OCI-M2 (cell line): ENCODE measurements around the gene LEMD2.

Experiments used
- DNase-seq: peaks from one replicate; lab custom pipeline; 2025; ENCODE audit not compliant: unreplicated experiment; lab: John Stamatoyannopoulos, UW

Gene LEMD2

DNA sequence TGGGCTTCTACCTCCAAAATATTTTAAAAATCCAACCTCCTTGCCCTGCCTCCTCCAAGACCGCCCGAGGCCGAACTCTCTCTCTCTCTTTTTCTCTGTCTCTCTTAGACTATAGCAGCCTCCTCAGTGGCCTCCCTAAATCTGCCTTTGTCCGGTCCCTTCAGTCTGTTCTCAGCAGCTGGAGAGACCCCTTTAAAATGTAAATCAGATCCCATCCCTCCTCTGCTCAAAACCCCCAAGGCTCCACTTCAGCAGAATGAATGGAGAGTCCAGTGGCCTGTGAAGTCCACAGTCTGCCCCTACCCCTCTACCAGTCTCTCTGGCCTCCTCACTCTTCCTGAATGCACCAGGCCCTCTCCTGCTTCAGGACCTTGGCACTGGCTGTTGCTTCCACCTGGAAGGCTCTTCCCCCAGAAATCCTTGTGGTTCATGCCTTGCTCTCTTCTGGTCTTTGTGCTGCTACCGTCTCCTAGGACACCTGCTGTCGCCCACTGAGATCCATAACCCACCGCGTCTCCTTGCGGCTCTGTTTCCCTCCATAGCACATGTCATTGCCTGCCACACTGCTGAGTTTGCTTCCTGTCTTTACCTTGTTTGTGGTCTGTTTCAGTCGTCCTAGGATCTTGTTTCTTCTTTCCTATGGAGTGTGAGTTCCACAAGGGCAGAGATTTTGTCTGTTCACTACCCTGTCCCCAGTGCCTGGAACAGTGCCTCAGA is 8.9 kb upstream of the LEMD2 start:
- no peak for DNase-seq

DNA sequence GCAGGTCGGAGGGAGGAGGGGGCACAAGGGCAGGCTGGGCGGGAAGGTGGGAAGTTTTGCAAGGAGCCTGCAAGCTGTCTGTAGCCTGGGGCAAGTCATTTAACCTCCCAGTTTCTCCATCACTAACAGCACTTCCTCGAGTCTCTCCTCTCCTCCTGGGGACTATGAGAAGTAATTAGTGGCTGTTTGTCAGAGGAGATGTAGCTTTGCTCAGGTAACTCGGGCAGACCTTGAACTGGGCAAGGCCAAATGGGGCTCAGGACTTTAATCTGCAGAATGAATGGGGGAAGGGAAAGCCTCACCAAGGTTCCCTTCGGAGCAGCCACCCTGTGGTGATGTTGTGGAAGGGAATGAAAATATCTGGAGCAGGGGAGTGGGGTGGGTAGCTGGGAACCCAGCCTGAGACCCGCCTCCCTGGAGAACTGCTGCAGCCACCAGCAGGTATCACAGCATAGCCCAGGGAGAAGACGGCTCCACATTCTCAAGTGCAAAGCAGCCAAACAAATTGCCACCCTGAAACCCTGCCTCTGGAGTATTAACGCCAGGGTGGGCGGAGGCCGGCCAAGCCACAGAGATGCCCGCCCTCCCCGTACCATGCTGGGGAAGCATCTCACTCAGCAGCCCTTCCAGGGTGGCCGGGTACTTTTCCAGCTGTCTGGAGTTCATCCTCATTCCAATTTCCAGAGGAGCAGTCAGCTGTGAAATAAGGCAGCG is 6.1 kb upstream of the LEMD2 start:
- no peak for DNase-seq

DNA sequence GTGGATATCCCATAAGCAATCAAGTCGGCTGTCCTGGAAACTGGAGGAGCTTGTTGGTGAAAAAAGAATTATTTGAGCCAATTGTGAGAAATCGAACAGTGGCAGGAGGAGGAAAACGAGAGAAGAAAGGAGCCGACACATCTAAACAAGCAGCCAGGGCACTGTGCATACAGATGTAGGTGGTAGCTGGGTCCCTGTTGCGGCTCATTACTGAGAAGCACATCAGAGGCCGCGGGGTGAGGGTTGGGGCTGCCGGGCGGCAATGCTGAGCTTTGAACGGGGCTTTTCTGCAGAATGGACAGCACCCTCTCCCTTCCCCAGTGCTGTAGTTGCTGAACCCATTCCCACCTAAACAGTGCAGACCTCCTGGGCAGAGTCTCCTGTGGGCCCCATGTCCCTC is 4.1 kb upstream of the LEMD2 start:
- no peak for DNase-seq

DNA sequence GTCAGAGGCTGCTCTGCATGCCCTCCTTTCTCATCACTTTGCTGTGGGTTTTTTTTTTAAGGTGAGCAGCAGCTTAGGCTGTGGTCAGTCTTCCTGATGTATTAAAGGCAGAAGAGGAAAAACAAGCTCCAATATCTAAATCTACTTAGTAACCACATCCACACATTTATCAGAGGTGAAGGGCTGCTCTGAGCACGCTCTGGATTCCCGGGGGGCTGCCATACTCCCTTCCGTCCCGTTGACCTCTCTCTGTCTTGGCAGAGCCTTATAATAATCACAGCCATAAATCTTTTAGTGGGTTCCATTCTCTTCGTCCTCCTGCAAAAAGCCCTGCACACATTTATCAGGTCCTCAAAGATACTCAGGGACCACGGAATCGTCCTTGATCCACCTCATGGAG is 2.7 kb upstream of the LEMD2 start:
- DNase-seq = no peak

DNA sequence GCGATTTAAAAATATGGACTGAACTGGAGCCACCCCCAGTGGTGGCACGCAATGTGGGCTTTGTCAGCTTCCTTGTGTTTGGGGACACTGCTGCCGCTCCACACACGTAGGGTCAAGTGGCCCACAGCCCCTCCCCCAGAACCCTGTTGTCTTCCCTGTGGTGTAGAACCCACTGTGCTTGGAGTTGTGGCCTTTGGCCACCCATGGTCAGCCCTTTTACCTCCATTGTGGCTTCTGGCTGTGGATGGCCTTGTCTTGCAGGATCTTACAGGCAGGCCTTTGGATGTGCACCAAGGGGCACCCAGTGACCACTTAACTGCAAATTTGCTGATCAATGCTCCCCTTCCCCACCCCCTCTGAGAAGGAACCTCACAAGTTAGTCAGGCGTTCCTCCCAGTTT is 2.0 kb upstream of the LEMD2 start:
- no peak for DNase-seq

DNA sequence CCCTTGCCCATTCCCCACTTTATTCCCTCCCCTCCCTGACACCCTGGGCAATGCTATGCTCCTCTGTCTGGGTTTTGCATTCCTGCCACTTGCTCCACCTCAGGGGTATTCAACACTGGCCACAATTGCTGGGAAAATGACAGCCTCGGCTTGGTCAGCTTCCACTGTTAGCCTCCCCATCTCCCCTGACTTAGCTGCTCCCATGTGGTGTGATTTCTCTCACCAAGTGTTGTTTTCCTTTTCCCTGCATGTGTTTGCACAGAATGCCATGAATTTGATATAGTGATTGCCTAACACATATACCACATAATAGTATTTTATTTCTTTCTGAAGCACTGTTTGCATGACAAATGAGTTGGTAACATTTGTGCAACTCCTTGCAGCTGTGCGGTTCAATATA is 1.4 kb upstream of the LEMD2 start:
- DNase-seq = no peak

DNA sequence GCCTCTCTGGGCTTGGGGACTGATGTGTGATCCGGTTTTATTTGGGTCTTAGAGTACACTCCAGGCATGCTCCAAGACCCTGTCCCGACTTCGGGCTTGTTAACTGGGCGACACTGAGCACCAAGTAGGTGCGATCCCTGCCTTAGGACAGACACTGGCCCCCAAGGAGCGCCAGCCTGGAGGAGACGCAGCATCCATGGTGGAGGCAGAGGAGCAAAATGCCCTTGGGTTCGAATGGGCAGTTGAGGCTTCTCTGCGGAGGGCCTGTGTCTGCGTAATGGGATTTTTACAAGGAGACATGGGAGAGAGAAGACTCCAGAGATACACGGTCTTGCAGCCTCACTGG is 593 bp upstream of the LEMD2 start:
- no peak for DNase-seq

DNA sequence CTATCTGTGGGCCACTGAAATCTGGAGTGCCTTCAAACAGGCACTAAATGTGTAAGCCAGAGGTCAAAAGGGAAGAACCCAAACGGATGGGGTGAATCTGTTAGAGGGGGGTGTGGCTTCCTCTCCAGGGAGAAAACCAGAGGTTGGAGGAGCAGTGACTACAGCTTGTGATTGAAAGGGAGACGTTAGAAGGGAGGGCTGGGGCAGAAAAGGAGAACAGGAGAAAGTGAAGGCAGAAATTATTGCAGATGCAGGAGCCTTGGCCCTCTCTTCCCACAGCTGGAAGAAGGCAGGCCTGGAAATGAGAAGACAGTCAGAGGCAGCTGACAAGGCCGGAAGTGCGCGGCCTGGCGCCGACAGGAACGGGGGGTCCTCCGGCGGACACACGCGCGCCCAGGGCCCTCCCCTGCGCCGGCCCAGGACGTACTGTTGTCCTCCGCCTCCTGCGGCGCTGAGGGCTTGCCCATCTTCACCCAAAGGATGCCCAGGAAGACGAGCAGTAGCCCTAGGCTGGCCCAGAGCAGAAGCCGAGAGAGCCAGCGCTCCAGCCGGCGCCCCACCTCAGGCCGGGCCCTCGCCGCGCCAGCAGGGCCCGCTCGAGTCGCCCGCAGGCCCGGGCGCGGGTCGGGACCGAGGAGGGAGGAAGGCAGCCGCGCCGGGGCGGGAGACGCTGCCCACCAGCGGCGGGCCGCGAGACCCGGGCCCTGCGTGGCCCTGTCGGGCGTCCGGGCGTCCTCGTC is 806 bp downstream of the LEMD2 start:
- no peak for DNase-seq

DNA sequence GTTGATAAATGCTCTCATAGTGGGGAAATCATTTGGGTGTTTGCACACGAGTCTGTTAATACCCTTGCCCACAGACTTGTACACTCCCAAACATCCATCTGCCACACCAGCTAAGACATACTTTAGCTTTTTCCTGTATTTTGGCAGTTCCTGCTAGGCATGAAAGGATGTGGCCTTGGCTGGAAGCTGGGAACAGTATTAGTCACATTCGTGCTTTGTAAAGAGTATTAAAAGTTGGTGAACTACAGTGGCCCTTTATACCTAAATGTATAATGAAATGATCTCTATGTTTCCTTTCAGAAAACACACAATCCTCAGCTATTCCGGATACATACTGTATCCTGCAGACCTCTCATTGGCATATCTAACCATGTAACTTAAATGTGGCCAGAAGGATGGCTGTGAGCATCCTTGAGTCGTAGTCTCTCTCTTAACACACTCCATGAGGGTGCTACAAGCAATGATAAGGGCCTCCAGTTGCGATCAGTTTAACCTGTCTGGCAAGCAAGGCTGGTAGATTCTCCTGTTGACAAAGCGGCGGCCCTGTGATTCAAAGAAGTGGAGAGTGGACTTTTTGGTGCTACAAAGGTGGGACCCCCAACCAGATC is 1.5 kb downstream of the LEMD2 start:
- no peak for DNase-seq

DNA sequence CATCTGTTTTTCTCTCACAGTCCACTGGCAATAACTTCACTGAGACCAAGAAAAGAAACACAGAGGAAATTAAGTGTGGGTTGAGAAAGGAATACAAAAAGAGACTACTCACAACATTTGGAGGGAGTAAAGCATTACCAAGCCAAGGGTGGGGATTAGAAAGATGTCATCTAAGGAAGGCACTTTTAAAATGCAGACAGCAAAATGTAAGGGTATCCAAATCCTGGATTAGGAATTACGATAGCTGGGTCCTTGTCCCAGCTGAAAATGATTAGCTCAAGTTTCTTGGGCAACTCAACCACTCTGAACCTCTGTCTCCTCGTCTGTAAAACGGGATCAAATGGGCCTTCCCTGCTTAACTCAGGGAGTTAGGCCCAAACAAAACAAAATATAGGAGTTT is 2.2 kb downstream of the LEMD2 start:
- DNase-seq = no peak

DNA sequence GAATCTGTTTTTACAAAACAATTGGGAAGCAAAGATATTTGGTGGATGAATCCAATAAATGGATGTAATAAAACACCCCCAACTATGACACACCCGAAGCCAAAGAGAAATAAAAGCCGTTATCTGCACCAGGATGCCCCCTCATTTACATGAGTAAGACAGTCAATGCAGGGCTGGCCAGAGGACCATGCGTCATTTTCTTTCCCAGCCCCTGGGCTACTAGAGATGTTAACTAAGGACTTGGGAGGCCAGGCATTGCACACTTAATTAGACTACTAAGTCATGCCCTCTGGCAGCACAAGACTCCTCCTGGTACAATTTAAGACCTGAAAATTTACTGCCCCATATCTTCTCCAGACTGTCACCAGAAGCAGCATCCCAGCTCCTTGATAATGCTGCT is 3.2 kb downstream of the LEMD2 start:
- no peak for DNase-seq

DNA sequence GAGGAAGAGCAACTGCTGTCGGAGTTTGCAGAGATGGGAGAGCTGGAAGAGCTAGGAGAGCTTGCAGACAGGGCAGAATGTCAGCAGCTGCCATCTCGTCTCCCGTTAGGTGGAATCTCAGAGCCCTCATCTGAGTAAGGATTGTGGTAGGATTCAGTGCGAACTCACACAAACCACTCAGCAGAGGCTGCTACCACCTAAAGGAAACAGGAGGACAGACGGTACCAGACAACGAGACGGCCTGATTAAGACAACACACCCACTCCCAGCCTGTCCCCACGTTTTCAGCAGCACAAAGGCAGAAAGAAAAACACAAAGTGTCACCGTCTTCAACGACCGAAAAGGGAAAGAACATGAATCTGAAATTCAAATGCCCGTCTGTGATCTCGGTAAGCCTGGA is 4.1 kb downstream of the LEMD2 start:
- DNase-seq = no peak

DNA sequence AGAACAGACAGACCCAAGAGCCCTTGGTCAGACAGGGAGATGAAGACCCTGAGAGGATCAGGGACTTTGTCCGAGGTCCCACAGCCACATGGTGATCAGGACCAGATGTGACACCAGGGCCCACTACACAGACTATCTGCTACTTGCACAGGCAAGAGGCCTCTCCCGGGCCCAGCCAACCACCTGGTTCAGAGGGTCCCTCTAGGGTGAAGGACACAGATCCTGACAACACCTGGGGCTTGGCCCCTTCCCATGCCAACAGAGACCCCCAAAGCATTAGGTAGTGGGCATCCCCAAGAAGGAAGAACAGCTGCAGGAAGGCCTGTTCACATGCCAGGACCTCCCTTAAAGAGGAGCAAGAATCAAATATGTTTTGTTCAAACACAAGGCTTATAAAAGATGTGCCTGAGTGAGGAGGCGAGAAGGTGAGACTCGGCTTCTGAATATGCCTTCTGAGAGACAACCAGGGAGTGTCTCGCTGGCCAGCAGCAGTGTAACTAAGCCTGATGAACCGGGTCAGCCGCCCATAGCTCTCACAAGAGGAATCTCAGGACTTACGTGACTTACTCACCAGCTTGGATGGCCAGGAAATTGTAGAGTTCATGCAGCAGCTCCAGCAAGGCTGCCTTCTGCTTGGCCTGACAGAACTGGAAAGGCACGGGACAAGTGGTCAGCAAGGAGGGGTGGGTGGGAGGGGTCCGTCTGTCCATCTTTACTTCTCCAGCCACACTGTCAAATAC is 5.0 kb downstream of the LEMD2 start:
- DNase-seq = no peak

DNA sequence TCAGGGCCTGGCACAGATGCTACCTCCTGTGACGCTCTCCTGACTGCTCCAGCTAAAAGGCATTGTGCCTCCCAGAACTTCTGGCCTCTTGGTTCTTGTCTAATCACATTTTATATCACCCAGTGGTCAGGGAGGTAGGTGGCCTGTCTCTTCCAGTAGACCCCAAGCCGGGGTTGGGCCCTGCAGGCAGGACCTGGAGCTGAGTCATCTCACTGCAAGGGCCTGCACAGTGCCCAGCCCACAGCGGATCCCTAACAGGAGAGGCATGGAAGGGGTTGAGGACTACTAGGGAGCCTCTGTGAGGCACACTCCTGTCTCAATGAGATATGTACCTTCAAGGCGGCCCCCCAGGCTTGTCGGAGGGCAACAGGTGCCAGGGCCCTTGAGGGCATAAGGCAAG is 6.4 kb downstream of the LEMD2 start:
- no peak for DNase-seq

DNA sequence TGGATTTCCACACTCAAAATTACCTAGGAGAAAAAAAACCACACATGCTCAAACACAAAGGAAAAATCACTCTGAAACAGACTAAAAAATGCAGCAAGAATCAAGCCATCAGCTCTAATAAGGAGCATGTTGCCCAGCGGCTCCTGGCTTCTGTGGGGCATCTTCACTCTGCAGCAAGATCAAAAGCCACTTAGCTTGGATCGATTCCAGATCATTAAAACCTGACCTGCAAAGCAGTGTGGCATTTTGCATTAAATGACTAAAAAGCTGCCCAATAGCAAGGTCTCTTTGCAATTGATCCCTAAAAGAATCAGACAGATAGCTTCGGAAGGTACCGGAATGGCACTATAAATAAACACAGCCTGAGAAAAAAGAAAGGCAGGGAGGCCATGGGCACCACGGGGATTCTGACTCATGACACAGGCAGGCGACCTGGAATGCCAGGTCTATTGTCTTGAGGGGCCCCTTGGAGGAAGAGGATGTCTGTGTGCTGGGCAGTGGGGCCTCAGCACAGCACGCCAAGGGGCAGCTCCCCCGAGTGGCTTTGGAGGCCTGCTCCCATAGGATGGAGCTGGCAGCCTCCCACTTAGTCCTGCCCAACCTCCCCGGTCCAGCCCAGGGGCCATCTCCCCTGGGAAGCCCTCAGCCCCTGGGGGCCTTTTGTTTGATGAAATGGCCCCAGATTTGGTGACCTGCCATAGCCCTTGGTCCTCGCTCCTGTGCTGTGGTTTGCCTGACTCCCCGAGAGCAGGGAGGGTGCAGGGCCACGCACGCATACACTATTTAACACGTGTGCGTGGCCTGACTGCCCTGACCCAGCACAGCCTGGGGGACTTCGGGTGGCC is 7.6 kb downstream of the LEMD2 start:
- DNase-seq = no peak

DNA sequence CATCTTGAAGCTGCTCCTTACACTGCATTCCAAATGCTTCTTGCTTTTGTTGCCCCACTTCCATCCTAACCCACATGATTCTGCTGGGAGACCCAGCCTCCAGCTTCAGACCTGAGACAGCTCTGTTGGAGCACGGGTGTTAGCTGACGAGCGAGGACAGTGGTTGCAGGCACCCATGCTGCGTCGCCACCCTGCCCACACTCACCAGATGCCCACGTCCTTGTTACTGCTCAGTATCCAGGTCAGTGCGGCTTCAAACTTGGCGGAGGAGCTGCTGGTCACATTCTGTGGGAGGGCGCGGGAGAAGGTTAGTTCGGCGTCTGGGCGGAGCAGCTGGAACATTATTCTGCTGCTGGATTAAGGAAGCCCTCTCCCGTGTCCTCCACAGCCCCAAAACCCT is 9.0 kb downstream of the LEMD2 start:
- no peak for DNase-seq

DNA sequence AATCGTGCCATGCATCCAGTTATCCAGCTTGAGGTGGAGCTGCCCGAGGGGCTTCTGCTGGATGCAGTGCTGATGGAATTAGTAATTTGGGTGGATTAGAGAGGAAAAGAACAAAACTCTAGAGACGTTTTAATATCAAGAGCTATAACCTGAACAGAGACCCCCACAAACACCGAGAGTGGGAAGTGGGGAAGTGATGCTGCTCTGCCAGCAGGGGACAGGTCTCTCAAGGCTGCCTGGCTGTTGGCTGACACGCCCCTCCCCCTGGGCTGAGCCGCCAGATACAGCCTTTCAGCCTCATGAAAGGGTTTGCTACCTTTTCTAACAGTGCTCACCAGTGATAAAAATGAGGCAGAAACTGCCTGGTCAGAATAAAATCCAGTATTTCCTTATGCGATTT is 9.6 kb downstream of the LEMD2 start:
- no peak for DNase-seq

DNA sequence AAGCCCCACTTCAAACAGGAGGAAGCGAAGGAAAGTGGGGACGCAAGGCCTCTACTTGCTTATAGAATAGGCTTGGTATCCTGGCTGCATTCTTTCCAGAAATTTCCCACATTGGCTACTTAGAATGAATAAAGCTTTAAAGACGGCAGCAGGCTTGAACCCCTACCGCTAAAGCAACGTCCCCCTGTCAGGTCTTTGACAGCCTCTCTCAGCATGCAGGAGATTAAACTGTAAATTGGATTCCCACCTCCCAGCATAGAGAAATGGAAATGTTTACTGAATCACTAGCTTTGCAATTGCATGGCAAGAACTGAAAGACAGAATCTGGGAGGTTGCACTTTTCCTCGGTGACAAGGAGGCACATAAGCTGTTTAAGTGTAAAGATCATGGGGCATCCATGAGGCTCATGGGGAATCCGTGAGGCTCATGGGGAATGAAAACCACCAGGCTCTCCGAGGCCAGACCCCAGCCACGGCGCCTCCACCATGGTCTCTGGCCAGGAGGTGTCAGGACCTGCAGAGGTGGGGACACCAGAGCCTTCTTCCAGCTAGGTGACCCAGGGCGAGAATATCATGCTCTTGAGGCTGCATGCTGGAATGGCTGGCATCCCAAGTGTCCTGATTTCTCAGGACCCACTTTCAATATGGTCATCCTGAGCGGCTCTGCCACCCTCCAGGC is 10.3 kb downstream of the LEMD2 start:
- no peak for DNase-seq

DNA sequence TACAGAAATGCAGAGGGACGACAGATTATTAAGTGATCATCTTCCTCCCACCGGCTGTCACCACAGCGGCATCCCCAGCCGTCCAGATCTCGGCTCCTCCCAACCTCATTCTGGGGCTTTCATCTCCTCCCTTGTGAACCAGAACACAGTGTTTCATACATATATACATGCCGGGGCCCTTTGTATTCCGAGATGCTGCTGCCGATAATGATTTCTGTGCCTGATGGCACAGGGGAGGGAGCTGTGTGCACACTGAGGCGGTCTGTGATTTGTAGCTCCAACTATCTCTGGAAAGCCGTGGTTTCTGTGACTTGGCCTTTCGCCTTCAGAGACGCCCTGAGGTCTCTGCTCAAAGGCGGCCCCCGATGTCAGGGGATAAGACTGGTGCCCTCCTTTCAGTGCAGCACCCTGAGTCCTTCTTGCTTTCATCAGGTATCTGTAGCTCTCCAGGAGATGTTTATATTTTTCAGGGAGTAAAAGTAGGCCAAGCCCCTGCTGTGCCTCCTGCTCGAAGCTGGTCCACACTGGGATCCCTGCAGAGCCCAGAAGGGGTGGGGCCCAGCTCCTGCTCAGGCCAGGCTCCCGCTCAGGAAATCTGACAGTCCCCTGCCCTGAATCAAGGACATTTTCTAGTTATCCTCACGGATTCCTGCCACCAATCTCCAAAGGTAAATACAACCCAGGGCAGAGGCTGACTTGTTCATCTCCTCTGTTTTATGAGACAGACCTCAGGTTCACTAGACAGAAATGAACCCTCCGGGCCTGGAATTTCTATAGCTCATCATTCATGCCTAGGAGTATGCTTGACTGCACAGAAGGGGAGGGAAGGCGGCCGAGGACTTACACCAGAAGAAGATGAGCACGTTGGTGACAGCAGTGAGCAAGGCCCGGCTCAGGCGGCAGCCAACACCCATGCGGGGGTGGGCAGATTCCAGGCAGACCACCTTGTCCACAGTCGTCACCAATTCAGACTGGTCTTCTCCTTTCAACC is 11.2 kb downstream of the LEMD2 start:
- DNase-seq = no peak
